GM18505 (cell line): Measurements from ENCODE around the gene OAT.

ENCODE experiments used
- ATAC-seq: cut with Tn5 transposase; IDR thresholded peaks from one replicate; pipeline ENCODE4 v1.9.1; 2021; ENCODE audit not compliant: unreplicated experiment
- POLR2A ChIP-seq: IDR thresholded peaks from 4 replicates; pipeline ENCODE4 v1.6.1; 2011; ENCODE audit warnings: borderline replicate concordance; ENCODE audit not compliant: insufficient read depth, insufficient read length; ENCODE audit errors: extremely low read depth

The OAT gene

GRCh38 chr10:124430077-124430476, 11.4 kb upstream of the OAT start:
- ATAC-seq, result no peak

GRCh38 chr10:124429576-124429975, 10.9 kb upstream of the OAT start:
- ATAC-seq, result no peak
- TF ChIP-seq POLR2A, result no peak

More at GRCh38 chr10:124430077-124430476, 11.4 kb upstream of the OAT start:
- no peak for TF ChIP-seq POLR2A

GRCh38 chr10:124428207-124428777, 9.6 kb upstream of the OAT start:
- no peak for TF ChIP-seq POLR2A
- ATAC-seq, result no peak

- TF ChIP-seq POLR2A, result no peak
- ATAC-seq, result no peak
Observed at GRCh38 chr10:124425227-124425962, 6.7 kb upstream of the OAT start.

- TF ChIP-seq POLR2A, result no peak
- no peak for ATAC-seq
Observed at GRCh38 chr10:124423813-124424212, 5.1 kb upstream of the OAT start.

DNA sequence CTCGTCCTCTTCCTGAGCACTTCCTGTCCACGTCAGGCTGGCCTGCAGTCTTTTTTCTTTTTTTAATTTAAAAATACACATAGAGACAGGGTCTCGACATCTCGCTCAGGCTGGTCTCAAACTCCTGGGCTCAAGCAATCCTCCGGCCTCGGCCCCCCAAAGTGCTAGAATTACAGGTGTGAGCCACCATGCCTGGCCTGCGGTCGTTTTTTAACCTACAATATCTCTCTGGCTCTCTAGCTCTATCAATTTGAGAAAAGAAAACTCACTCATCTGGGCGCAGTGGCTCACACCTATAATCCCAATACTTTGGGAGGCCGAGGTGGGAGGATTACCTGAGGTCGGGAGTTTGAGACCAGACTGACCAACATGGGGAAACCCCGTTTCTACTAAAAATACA, 4.0 kb upstream of the OAT start:
- TF ChIP-seq POLR2A, result no peak
- no peak for ATAC-seq

- no peak for ATAC-seq
- TF ChIP-seq POLR2A, result no peak
Observed at GRCh38 chr10:124420254-124420653, 1.5 kb upstream of the OAT start.

- TF ChIP-seq POLR2A, result no peak
- no peak for ATAC-seq
Observed at GRCh38 chr10:124419635-124420034, 912 bp upstream of the OAT start.

GRCh38 chr10:124417895-124418725, 613 bp downstream of the OAT start:
- ATAC-seq, result peak; percentile 36
- no peak for TF ChIP-seq POLR2A

DNA sequence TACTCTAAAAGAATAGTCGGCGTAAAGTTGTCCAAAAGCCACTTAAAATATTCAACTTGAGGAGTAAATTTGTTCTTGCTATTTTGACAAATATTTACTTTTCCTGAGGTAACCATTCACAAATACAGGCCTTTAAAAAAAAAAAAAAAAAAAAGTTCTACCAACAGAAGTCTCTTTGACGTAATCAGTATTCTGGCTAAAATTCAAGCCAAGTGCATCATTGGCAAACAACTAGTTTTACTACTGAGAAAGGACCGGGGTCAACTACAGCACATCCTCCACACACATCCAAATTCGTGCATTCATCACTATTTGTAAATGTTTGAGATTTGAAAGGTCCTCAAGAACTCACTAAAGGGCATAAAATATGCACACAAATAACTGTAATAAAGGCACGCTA, 2.0 kb downstream of the OAT start:
- TF ChIP-seq POLR2A, result no peak
- no peak for ATAC-seq

- no peak for TF ChIP-seq POLR2A
- no peak for ATAC-seq
Observed at GRCh38 chr10:124415210-124415609, 3.5 kb downstream of the OAT start.

DNA sequence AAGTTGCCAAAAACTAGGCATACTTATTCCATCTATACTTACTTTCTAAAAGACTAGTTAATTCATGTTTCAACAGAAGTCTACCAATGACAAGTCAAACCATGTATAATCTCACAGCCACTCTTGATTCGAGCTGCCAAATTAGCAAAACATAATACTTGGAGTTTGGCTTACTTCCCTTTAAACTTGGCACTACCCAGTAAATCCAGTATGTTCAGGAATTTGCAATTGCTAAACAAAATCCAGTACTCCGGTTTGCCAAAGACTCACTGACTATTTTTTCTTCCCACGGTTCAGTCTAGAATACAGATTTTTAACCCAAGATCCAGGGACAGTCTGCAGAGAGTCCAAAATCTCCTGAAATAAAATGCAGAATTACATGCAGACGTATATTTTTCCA, 4.6 kb downstream of the OAT start:
- ATAC-seq, result no peak
- TF ChIP-seq POLR2A, result no peak

DNA sequence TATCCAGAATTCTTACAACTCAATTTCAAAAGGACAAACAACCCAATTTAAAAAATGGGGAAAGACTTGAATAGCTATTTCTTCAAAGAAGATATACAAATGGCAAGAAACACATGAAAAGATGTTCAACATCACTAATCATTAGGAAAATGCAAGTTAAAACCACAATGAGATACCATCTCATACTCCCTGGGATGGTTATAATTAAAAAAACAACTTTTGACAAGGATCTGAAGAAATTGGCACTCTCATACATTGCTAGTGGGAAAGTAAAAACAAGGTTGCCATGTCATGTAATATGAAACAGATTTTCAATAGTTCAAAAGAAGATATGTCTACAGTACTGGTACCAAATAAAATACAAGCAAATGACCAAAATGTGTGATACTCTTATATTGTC, 9.0 kb downstream of the OAT start:
- no peak for TF ChIP-seq POLR2A
- ATAC-seq, result no peak

DNA sequence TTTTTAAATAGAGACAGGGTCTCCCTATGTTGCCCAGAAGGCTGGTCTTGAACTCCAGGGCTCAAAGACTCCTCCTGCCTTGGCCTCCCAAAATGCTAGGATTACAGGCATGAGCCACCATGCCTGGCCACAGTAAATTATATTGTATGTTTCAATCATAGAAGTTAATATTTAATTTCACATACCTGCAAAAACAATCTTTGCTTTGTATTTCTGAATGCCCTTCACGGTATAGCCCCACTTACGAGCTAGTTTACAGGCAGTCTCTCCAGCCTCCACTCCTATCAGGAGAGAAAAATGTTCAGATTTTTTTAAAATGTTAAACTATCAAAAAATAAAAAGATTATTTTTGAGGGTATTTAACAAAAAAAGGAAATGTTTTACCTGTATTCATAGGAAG, 10.4 kb downstream of the OAT start:
- TF ChIP-seq POLR2A, result no peak
- no peak for ATAC-seq

DNA sequence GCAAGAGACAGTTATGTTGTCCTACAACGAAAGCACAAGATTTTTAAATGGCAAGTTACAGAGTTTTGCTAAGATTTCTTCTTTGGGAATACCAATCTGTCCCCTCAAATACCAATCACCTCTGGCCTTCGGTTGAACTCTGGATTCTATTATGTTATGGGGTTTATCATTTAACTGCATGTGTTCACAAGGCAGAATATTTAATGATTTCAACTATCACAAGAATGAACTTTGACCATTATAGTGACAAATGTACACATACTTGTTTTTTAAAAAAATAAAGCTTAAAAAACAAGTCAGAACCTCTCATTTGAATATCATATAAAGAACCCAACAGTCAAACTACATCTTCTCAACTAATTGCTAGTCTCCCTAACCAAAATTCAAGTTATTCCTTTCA, 11.3 kb downstream of the OAT start:
- no peak for TF ChIP-seq POLR2A
- no peak for ATAC-seq

- ATAC-seq, result peak; percentile 81
- no peak for TF ChIP-seq POLR2A
Observed at GRCh38 chr10:124403548-124403947, 15.2 kb downstream of the OAT start.
